Osteoblast (primary cell): Measurements from ENCODE around the gene CTLA4. TPM values are rescaled to one million over a fixed set of nuclear protein-coding genes. Genes with fewer than 3 reads are reported as not detected.

ENCODE experiments used
- DNase-seq: peaks from one replicate; pipeline ENCODE4 v3.0.0; 2011; ENCODE audit warnings: low spot score, mixed read lengths; ENCODE audit not compliant: insufficient read length; ENCODE audit errors: missing footprints
- H2AFZ ChIP-seq: 2 replicates; pipeline ENCODE4 v1.6.0; 2011; ENCODE audit warnings: mild to moderate bottlenecking, low read length
- H3K27ac ChIP-seq: 2 replicates; pipeline ENCODE4 v1.5.1; 2011; ENCODE audit warnings: mild to moderate bottlenecking, low read depth, low read length, moderate library complexity
- H3K27me3 ChIP-seq: 2 replicates; pipeline ENCODE4 v1.6.0; 2012; ENCODE audit warnings: mild to moderate bottlenecking, control low read depth, inconsistent platforms, low read length, moderate library complexity; ENCODE audit not compliant: insufficient read depth
- H3K36me3 ChIP-seq: 2 replicates; pipeline ENCODE4 v1.5.1; 2011; ENCODE audit warnings: mild to moderate bottlenecking, low read length, control low read depth, moderate library complexity; ENCODE audit not compliant: insufficient read depth
- H3K4me1 ChIP-seq: 2 replicates; pipeline ENCODE4 v1.5.1; 2011; ENCODE audit warnings: mild to moderate bottlenecking, low read length, control low read depth, moderate library complexity; ENCODE audit not compliant: insufficient read depth
- H3K4me2 ChIP-seq: 2 replicates; pipeline ENCODE4 v1.6.0; 2011; ENCODE audit warnings: mild to moderate bottlenecking, low read length; ENCODE audit not compliant: insufficient read depth
- H3K4me3 ChIP-seq: fragments of 200-600 bp; sonication (generic); 3 replicates; pipeline ENCODE4 v1.5.1; 2012; ENCODE audit warnings: mild to moderate bottlenecking, low read length, inconsistent platforms; ENCODE audit not compliant: insufficient read depth
- H3K79me2 ChIP-seq: 2 replicates; pipeline ENCODE4 v1.6.0; 2012; ENCODE audit warnings: mild to moderate bottlenecking, low read length, control low read depth, inconsistent platforms; ENCODE audit not compliant: insufficient read depth
- H3K9me3 ChIP-seq: 2 replicates; pipeline ENCODE4 v1.5.1; 2011; ENCODE audit warnings: low read depth, low read length, control low read depth
- H4K20me1 ChIP-seq: 2 replicates; pipeline ENCODE4 v1.6.0; 2012; ENCODE audit warnings: mild to moderate bottlenecking, low read length, control low read depth; ENCODE audit not compliant: insufficient read depth
- total RNA-seq: library from RNA; depleted of rRNA; stranded (reverse); fragments of >200 nt; gene quantifications from 2 replicates; pipeline ENCODE4 v1.2.3, GENCODE V29; 2012
- TF ChIP-seq, protein P1 (sequence below): IDR thresholded peaks from 2 replicates; pipeline ENCODE4 v1.5.1; 2011; ENCODE audit warnings: mild to moderate bottlenecking, low read depth, low read length, moderate library complexity; ENCODE audit errors: extremely low read depth

Gene CTLA4
- total RNA-seq, 1 donor, result not detected

DNA sequence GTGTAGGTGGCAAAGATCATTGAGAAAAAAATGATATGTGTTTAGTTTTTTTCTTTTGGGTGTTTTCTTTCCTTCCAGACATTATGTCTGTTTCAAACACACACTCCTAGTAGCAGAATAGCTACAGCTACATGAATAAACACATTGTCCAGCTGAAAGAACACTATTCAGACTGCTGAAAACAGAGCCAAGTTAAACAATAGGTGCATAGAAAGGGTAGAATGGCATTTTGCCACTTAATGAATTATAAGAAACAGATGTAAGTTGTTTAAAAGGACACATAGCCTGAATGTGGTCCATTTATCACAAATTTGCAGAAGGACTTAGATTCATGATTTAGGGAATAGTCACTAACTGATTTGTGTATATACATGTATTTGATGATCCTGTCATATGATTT is 20.1 kb downstream of the CTLA4 start:
- H3K4me1 ChIP-seq, result no peaks in the 10 kb centered on the region
- H4K20me1 ChIP-seq, result no peaks in the 10 kb centered on the region
- H3K79me2 ChIP-seq, result no peaks in the 10 kb centered on the region
- DNase-seq, result no peak
- no peak overlapping the region for H3K4me2 ChIP-seq
- H2AFZ ChIP-seq, result no peak overlapping the region
- no peak overlapping the region for H3K4me3 ChIP-seq
- TF ChIP-seq, protein P1, sequence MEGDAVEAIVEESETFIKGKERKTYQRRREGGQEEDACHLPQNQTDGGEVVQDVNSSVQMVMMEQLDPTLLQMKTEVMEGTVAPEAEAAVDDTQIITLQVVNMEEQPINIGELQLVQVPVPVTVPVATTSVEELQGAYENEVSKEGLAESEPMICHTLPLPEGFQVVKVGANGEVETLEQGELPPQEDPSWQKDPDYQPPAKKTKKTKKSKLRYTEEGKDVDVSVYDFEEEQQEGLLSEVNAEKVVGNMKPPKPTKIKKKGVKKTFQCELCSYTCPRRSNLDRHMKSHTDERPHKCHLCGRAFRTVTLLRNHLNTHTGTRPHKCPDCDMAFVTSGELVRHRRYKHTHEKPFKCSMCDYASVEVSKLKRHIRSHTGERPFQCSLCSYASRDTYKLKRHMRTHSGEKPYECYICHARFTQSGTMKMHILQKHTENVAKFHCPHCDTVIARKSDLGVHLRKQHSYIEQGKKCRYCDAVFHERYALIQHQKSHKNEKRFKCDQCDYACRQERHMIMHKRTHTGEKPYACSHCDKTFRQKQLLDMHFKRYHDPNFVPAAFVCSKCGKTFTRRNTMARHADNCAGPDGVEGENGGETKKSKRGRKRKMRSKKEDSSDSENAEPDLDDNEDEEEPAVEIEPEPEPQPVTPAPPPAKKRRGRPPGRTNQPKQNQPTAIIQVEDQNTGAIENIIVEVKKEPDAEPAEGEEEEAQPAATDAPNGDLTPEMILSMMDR, result no peak
- H3K27me3 ChIP-seq, result peaks cover 5% of the 10 kb centered on the region
- no peak overlapping the region for H3K27ac ChIP-seq
- H3K9me3 ChIP-seq, result no peaks in the 10 kb centered on the region
- no peaks in the 10 kb centered on the region for H3K36me3 ChIP-seq

GRCh38 chr2:203889542-203889941 is 22.0 kb downstream of the CTLA4 start:
- peaks cover 5% of the 10 kb centered on the region for H3K27me3 ChIP-seq
- no peak overlapping the region for H3K27ac ChIP-seq
- no peaks in the 10 kb centered on the region for H3K36me3 ChIP-seq
- no peaks in the 10 kb centered on the region for H3K79me2 ChIP-seq
- no peak for DNase-seq
- H3K4me2 ChIP-seq, result no peak overlapping the region
- H3K4me1 ChIP-seq, result no peaks in the 10 kb centered on the region
- H3K9me3 ChIP-seq, result no peaks in the 10 kb centered on the region
- H2AFZ ChIP-seq, result no peak overlapping the region
- H3K4me3 ChIP-seq, result no peak overlapping the region
- no peaks in the 10 kb centered on the region for H4K20me1 ChIP-seq
- TF ChIP-seq, protein P1, result no peak

DNA sequence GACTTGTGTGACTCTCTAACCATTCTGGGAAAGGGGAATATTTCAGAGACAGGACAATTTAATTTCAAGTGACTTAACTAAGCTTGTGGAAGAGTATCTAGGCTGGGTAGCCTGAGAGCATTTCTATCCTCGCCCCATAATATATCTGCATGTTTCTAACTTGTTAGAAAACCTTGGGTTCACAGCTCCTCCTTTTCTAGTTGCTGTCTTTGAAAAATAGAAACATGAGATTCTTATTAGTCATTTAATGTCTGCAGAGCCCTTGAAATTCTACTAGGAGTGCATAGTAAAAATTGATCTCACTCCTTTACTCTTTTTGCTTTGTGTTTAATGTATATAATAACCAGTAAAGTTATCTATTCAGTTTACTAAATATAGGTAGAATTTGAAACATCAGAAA is 22.4 kb downstream of the CTLA4 start:
- H2AFZ ChIP-seq, result no peak overlapping the region
- no peak overlapping the region for H3K4me3 ChIP-seq
- H4K20me1 ChIP-seq, result no peaks in the 10 kb centered on the region
- no peaks in the 10 kb centered on the region for H3K36me3 ChIP-seq
- H3K4me1 ChIP-seq, result no peaks in the 10 kb centered on the region
- no peaks in the 10 kb centered on the region for H3K79me2 ChIP-seq
- no peak for DNase-seq
- TF ChIP-seq, protein P1, result no peak
- H3K27ac ChIP-seq, result no peak overlapping the region
- H3K27me3 ChIP-seq, result peaks cover 5% of the 10 kb centered on the region
- no peak overlapping the region for H3K4me2 ChIP-seq
- H3K9me3 ChIP-seq, result no peaks in the 10 kb centered on the region

GRCh38 chr2:203890733-203891132 is 23.2 kb downstream of the CTLA4 start:
- H3K4me2 ChIP-seq, result no peak overlapping the region
- H3K9me3 ChIP-seq, result no peaks in the 10 kb centered on the region
- H3K27ac ChIP-seq, result no peak overlapping the region
- no peaks in the 10 kb centered on the region for H4K20me1 ChIP-seq
- no peak for DNase-seq
- no peaks in the 10 kb centered on the region for H3K79me2 ChIP-seq
- no peaks in the 10 kb centered on the region for H3K36me3 ChIP-seq
- no peaks in the 10 kb centered on the region for H3K4me1 ChIP-seq
- no peak overlapping the region for H3K4me3 ChIP-seq
- TF ChIP-seq, protein P1, result no peak
- no peaks in the 10 kb centered on the region for H3K27me3 ChIP-seq
- no peak overlapping the region for H2AFZ ChIP-seq
